AG10803 (cell line): Measurements from ENCODE around the gene NFXL1.

ENCODE experiments used
- DNase-seq: peaks from one replicate; pipeline ENCODE4 v3.0.0; 2010; ENCODE audit warnings: low read depth
- H3K4me3 ChIP-seq: 2 replicates; pipeline ENCODE4 v1.5.1; 2011; ENCODE audit warnings: mild to moderate bottlenecking, low read length, control low read depth
- CTCF ChIP-seq: conservative IDR thresholded peaks from 2 replicates; pipeline ENCODE4 v1.5.1; 2011; ENCODE audit warnings: mild to moderate bottlenecking, low read length, control low read depth, inconsistent platforms

Gene NFXL1

GRCh38 chr4:47798165-47798564 lies 116.2 kb downstream of the NFXL1 start:
- no peak for TF ChIP-seq CTCF
- no peak overlapping the region for H3K4me3 ChIP-seq
- DNase-seq = no peak
